HEK293 (cell line): Measurements from ENCODE around the gene AKAP12.

Experiments used
- CTCF ChIP-seq: fragments of 450-650 bp; formaldehyde crosslinking; IDR thresholded peaks from 2 replicates; pipeline ENCODE4 v1.5.1; 2016; ENCODE audit warnings: missing biosample characterization, missing genetic modification characterization
- GLI4 ChIP-seq: fragments of 450-650 bp; formaldehyde crosslinking; IDR thresholded peaks from 2 replicates; pipeline ENCODE4 v1.5.1; 2016; ENCODE audit warnings: missing biosample characterization, missing genetic modification characterization
- SP2 ChIP-seq: fragments of 450-650 bp; formaldehyde crosslinking; IDR thresholded peaks from 2 replicates; pipeline ENCODE4 v1.5.1; 2016; ENCODE audit warnings: missing biosample characterization, missing genetic modification characterization
- ZNF529 ChIP-seq: fragments of 450-650 bp; formaldehyde crosslinking; IDR thresholded peaks from 2 replicates; pipeline ENCODE4 v1.5.1; 2017; ENCODE audit warnings: missing genetic modification characterization, missing biosample characterization; ENCODE audit not compliant: insufficient replicate concordance
- ZNF549 ChIP-seq: fragments of 450-650 bp; IDR thresholded peaks from 2 replicates; pipeline ENCODE4 v1.5.1; 2018; ENCODE audit warnings: missing biosample characterization, missing genetic modification characterization, mild to moderate bottlenecking, inconsistent platforms, moderate library complexity
- ZNF626 ChIP-seq: fragments of 450-650 bp; sonication (Bioruptor Pico); formaldehyde crosslinking; IDR thresholded peaks from 2 replicates; pipeline ENCODE4 v1.5.1; 2018; ENCODE audit warnings: missing biosample characterization, missing genetic modification characterization, inconsistent platforms
- ZNF670 ChIP-seq: fragments of 450-650 bp; formaldehyde crosslinking; IDR thresholded peaks from 2 replicates; pipeline ENCODE4 v1.5.1; 2016; ENCODE audit warnings: missing biosample characterization, missing genetic modification characterization, low read depth
- ZSCAN18 ChIP-seq: fragments of 450-650 bp; formaldehyde crosslinking; IDR thresholded peaks from 2 replicates; pipeline ENCODE4 v1.5.1; 2016; ENCODE audit warnings: missing biosample characterization, missing genetic modification characterization

GRCh38 chr6:151377095-151377494, 137.3 kb downstream of the AKAP12 start:
- TF ChIP-seq ZNF529 (tag by site-specific recombination) = peak; percentile 91
- TF ChIP-seq ZNF670 (tag by site-specific recombination) = no peak
- TF ChIP-seq ZNF626 (tag by site-specific recombination) = no peak
- no peak for TF ChIP-seq CTCF
- no peak for TF ChIP-seq SP2 (tag by site-specific recombination)
- TF ChIP-seq ZSCAN18 (tag by site-specific recombination) = no peak
- no peak for TF ChIP-seq GLI4 (tag by site-specific recombination)
- no peak for TF ChIP-seq ZNF549
